IMR-90 (cell line): ENCODE data around the gene CENPX.

ENCODE experiments used
- POLR2A ChIP-seq: IDR thresholded peaks from 2 replicates; pipeline ENCODE4 v1.6.1; 2012; ENCODE audit warnings: mild to moderate bottlenecking, low read depth, low read length
- TF ChIP-seq, protein P1 (sequence below): conservative IDR thresholded peaks from 2 replicates; pipeline ENCODE4 v1.5.1; 2012; ENCODE audit warnings: mild to moderate bottlenecking, low read depth, low read length, improper control_type of control experiment

- TF ChIP-seq, protein P1, sequence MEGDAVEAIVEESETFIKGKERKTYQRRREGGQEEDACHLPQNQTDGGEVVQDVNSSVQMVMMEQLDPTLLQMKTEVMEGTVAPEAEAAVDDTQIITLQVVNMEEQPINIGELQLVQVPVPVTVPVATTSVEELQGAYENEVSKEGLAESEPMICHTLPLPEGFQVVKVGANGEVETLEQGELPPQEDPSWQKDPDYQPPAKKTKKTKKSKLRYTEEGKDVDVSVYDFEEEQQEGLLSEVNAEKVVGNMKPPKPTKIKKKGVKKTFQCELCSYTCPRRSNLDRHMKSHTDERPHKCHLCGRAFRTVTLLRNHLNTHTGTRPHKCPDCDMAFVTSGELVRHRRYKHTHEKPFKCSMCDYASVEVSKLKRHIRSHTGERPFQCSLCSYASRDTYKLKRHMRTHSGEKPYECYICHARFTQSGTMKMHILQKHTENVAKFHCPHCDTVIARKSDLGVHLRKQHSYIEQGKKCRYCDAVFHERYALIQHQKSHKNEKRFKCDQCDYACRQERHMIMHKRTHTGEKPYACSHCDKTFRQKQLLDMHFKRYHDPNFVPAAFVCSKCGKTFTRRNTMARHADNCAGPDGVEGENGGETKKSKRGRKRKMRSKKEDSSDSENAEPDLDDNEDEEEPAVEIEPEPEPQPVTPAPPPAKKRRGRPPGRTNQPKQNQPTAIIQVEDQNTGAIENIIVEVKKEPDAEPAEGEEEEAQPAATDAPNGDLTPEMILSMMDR: no peak
- no peak for TF ChIP-seq POLR2A
These were observed 36.1 kb downstream of the CENPX start for GRCh38 chr17:81986606-81987005.
